Islet of Langerhans (tissue), 1 donor: ENCODE data around the gene CHST8.
"Not testable (repeated sequence)": the region's sequence is repeated elsewhere in the genome, so short reads cannot be mapped to it uniquely, and the experiment has no call there.

ENCODE experiments used
- FAIRE-seq: peaks from one replicate; lab custom pipeline; 2011; peaks lifted over from hg19 to GRCh38; lab: Jason Lieb, UNC

The CHST8 gene

DNA sequence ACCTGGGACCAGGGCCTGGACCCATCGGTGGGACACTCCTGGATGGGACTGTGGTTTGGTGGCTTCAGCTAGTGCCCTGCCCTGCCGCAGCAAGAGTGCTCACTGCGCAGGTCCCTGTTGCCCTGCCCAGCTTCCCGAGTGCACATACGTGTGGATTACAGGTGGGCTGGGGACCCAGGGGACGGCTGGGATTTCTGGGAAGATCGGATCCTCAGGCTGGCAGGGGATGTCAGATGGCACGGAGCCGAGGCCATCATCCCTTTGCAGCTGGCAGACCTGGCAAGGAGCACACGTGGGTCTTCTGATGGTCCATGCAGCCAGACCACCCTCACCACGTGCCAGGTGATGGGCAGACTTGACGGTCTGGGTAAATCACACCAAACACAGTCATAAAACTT is 69.3 kb downstream of the CHST8 start:
- FAIRE-seq, result no peak

DNA sequence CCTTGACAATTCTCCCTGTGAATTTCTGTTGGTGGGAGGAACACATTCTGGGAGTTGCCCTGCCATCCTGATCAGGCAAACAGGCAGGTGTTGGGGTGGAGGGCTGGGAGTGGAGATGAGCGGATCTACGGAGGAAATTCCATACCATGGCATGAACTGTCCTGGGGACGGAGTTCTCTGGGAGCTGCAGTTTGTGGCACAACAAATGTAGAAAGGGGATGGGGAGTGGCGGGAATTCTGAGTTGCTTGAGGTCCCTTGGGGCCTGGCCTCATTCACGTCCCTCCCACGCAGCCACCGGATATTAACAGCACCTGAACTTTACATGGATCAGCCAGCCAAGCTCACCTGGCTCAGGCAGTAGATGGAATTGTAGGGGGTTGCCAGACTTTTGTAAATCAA is 70.0 kb downstream of the CHST8 start:
- FAIRE-seq, result no peak

DNA sequence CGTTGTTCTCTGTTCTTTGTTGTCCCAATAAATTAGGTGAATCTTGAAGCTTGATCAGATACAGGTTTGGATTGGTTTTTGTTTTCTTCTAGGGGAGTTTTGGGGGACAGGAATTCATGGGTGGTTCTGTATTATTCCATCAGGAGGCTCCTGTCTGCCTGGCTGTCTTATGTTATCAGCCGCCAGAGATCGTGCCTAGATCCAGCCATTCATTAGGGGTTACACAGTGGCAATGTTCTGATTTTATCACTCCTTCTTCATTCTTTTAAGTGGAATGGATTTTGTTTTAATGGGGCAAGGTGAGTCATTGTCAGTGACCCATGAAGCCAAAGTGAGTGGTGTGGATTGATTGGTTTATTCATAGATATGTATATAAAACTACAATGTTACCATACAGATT is 71.9 kb downstream of the CHST8 start:
- FAIRE-seq, result no peak

DNA sequence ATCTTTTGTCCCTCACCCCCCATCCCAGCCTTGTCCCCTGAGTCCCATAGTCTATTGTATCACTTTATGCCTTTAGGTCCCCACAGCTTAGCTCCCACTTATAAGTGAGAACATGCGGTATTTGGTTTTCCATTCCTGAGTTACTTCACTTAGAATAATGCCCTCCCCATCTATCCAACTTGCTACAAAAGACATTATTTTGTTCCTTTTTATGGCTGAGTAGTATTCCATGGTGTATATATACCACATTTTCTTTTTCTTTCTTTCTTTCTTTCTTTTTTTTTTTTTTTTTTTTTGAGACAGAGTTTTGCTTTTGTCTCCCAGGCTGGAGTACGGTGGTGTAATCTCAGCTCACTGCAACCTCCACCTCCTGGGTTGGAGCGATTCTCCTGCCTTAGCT is 73.8 kb downstream of the CHST8 start:
- FAIRE-seq, result not testable (repeated sequence)

DNA sequence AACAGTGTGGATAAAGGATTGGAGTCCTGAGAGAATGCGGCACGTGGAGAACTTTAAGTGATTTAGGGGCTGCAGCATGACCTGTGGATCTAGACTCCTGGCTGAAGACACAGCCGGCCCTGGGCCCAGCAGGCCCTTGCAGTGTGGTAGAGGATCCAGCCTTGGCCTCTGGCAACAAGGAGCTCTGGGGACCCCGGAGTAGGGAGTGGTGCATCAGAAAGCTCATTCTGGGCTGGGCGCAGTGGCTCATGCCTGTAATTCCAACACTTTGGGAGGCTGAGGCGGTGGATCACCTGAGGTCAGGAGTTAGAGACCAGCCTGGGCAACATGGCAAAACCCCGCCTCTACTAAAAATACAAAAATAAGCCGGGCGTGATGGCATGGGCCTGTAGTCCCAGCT is 76.0 kb downstream of the CHST8 start:
- no peak for FAIRE-seq

DNA sequence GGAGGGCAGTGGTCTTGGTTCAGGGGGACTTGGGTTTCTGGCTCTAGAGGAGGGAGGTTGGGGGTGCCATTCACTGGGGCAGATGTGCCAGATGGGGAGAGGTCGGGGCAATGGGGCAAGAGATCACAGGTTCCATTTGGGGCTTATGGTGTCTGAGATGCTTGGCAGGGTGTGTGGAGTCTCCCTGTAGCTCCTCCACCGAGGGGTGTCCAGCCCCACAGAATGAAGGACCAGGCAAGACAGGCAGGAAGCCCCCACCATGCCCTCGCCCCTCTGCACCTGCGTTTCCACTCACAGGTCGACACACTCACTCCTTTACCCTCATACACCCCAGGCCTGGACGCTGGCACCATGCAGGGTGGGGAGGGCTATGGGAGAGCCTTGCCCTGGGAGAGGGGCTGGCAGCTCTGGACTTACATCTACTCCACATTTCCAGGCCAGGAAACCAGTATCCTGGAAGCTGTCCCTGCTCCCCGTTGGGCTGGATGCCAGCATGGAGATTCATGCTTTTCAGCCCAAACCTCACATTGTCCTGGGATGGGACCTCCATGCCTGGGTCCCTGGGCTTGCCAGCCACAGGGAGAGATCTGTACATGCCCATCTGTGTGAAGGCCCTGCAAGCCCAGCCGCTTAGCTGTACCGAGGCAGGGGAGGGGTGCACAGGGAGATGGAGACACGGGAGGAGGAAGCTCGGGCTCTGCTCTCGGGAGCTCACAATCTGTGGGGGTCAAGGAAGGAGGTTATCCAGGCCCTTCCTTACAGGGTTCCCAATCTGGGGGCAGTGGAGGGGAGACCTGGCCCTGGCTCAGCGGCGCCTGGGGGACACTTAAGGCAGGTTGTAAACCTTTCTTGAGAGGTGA is 77.1 kb downstream of the CHST8 start:
- FAIRE-seq, result no peak

DNA sequence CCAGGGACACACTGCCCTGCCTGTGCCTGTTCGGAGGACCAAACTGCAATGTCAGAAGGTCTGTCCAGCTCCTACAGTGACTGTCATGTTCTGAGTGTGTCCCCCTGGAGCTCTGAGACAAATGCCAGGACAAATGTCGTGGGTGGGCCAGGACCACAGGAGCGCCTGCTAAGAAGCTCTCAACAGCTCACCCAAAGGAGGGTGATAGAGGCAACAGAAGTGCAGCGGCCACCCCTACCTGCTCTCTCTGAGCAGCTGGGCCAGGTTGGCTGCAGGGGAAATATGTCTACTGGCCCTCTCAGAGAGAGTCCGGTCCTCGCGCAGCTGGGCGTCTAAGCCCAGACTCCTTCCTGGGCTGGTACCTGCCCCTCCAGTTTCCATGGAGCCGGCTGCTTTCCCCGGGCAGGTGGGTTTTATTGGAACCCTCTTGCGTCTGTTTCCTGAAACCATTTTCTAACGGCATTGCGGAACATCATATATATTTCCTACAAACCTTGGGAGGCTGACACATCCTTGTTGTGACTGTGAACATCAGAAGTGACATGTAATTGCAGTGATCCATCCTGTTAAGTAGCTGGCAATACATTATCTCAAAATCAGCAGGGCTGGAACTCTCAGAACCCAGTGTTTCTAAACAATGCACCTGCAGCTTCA is 78.1 kb downstream of the CHST8 start:
- no peak for FAIRE-seq

DNA sequence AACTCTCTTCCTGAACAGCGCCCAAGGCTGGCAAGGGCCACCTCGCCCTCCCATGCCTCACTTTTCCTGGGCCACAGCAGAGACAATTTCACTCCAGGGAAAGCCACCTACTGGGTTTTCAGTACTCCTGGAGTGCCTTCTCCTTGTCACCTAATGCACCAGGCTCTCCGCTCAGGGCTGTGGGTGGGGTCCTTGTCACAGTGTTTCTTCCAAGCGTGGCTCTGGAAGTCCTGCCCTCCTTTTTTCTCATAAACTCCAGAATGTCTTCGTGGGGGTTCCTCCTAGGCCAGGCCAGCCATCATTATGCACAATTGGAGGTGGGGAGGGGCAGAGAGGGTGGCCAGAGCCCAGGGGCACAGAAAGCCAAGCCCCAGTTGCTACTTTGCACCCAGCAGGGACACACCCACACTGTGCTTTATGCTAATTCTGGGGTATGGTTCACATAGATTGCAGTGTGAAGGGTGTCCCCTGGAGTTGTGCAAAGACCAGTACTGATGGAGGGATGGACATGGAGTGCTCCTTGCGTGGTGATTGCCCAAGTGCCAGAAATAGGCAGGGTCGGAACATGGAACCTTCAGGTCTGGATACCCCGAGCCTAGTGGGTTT is 78.8 kb downstream of the CHST8 start:
- FAIRE-seq, result no peak

DNA sequence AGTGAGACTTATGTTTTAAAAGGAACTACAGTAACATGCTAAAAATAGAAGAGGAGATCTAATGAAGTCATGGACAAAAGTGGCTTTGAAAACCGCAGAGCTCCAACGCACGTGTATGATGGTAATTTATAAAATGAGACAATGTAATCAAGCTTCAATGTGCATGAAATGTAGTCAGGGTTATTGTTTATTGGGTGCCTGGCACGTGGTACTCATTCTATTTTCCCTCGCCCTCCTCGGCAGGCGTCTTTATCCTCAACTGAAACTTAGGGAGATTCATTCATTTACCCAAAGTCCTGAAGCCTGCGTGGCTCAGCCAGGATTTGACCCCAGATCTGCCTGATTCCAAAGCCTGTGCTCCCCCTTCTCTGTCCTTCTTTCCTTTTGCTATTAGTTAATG is 79.8 kb downstream of the CHST8 start:
- FAIRE-seq, result no peak

DNA sequence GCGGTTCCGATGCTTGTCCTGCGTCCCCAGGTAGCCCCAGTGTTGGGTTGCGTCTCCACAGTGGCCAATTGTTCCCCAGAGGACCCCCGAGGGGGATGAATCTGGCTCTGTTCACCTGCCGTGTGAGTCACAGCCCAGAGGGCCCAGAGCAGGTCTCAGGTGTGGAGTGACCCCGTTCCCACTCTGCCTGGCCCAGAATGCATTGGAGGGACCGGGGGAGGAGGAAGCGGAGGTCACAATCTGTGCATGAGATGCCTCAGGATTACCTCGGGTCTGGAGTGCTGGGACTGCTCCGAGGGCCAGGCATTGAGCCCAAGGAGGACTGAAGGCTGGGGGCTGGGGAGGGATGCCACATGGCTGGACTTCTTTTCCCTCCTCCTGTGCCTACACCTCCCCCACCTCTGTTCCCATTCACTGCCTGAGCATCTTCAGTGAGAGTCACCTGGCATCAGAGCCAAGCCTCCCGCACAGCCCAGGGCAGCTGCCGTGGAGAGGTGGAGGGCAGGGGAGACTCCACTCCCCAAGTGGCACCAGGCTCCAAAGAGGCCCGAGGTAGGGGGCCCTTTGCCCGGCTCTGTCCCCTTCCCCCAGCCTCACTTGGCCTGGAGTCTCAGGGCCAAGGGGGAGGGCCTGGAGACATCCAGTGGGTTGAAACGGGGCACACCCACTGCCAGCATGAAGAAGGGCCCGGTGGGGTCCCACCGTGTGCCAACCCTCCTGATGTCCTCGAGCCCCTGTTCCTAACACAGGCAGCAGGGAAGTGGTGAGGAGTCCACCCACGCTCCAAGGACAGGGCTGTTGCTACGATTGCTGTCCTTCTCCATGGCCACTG is 81.1 kb downstream of the CHST8 start:
- FAIRE-seq, result no peak

DNA sequence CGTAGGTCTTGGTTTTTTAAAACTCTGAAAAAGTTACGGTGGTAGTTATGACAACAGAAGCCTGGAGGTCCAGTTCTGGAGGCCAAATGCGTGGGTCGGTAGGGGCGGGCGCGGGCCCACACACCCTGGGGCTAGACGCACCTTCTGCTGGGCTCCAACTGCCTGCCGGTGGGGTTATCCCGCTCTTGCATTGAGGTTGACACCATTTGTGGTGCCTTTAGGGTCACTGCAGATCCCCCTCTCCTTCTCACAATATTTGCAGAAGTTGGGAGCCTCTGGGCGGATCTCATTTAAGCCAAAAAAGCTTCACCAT is 81.6 kb downstream of the CHST8 start:
- FAIRE-seq, result no peak

DNA sequence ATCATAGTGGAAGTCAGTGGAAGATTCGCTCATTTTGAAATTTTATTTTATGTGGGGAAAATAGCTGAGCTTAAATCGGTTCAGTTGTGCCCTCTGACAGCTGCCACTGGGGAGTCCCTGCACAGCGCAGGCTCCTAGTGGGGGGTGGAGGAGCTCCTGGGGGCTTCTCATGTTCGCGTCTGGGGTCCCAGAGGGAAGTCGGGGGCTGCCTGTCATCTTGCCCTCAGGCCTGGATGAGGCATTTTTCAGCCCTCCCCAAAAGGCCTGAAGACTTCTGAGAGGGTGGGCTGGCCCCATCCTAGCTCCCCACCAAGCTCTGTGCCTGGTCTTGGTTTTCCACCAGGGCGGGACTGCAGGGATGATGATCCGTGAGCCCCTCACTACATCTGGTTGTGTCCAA is 82.1 kb downstream of the CHST8 start:
- FAIRE-seq, result no peak

DNA sequence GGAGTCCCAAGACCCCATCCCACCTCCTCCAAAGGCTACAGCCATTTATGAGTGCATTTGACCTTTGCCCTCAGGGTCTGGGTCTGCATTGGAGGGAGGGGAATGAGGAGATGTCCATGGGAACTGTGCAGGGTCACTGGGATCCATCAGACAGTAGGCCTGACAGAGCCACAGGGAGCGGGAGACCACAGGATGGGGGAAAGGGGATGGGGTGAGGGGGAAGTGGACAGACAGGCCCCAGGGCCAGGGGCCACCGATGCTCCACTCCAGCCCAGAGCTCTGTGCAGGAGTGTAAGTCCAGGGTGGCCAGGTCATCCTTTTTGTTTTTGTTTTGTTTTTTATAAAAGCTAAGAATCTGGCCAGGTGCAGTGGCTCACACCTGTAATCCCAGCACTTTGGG is 82.5 kb downstream of the CHST8 start:
- FAIRE-seq, result no peak

DNA sequence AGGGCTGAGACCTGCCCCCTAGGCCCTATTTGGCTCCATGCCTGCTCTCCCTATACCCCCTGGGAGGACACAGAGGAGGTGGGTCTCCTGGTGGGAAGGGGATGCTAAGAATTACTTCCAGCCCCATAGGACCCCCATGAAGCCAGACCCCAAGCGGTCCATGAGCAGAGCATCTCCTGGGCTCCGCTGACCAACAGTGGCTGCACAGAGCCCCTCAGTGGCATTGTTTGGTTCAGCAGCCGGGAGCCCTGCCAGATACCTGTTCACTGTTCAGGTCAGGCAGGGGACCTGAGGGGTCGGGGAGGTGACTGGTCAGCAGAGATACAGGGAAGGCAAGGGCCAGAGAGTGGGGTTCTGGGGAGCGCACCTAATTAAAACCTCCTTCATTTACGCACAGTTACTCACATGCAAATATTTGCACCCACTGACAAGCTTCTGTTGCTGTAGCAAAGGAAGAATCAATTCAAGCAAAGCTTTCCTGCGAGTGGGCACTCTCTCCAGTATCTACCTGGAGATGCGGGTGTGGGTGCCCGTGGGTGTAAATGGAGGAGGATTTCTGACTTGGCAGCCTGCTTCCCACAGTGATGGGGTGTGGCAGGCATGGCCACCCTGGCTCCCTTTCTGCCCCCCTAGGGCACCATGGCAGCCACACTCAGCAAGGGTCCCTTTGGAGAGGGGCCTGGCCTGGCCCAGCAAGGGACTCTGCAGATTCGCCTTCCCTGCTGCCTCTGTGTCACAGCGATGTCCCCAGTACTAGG is 83.5 kb downstream of the CHST8 start:
- no peak for FAIRE-seq

DNA sequence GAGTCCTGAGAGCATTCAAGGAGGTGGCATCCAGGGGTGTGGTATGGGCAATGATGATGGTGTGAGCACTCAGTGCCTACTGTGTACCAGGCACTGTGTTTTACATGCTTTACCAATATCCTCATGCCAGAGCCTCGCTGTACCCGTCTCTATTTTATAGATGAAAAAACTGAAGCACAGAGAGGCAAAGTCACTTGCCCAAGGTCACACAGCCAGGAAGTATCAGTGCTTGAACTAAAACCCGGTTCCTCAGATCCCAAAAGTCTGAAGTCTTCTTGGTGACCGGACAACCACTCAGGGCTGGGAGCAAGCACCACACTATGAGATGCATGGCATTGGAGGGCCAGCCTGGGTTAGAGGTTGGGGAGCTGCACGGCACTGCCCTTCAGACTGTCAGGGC is 84.1 kb downstream of the CHST8 start:
- FAIRE-seq, result no peak

DNA sequence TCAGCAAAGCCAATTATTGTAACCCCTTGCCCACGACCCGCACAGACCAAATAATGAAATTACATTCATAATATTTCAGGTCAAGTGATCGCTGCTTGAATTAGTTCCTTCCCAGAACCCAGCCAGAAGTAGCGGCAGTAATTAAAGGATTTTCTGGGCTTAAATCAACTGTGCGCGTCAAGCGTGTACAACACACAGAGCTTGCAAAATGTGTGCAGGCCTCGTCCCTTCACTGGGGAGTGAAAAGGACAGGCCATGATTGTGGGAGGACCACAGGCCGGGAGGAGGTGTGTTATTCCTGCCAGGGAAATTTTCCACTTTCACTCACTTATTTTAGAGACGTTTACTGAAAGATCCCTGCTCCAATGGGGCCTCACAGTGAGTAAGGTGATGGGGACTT is 84.9 kb downstream of the CHST8 start:
- no peak for FAIRE-seq

DNA sequence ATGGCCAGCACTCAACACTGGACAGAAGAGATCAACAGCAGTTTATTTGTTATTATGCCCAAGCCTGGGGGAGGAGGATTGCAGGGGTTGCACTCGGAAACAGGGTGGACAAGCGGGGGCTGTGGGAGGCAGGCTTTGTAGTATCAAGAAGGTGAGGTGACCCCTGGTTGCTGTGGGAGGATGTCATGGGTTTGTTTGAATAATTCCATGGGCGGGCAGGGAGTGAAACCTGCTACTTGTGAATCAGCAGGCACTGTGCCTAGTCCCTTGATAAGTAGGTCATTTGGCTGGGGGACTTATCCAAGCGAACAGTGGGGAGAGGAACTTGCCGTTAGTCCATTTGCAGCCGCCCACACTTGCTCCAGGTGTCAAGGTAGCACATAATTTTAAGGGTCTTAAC is 90.5 kb downstream of the CHST8 start:
- FAIRE-seq, result no peak

DNA sequence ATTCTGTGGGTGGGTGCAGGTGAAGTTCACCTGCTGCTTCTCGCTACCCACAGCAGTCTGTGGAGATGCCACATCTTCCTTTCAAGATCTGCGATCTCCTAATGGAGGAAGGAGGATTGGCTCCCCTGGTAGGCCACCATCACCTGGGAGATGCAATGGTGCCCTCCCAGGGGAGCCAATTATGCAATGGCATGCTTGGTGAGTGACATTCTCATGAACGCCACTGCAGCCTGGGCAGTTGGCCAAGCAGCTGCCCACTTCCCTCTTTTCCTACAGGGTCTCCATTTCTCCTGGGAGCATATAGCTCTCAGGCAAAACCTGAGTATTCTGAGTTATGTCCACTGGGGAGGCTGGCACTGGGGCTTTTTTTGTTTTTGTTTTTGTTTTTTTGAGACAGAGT is 91.4 kb downstream of the CHST8 start:
- FAIRE-seq, result no peak

DNA sequence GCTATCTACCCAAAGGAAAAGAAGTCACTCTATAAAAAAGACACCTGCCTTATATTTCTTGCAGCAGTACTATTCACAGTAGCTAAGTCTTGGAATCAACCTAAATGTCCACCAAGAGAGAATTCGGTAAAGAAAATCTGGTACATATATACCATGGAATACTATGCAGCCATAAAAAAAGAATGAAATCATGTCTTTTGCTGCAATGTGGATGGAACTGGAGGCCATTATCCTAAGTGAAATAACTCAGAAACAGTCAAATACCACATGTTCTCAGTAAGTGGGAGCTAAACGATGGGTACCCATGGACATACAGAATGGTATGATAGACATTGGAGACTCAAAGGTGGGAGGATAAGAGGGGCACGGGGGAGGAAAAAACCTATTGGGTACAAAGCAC is 92.4 kb downstream of the CHST8 start:
- no peak for FAIRE-seq

DNA sequence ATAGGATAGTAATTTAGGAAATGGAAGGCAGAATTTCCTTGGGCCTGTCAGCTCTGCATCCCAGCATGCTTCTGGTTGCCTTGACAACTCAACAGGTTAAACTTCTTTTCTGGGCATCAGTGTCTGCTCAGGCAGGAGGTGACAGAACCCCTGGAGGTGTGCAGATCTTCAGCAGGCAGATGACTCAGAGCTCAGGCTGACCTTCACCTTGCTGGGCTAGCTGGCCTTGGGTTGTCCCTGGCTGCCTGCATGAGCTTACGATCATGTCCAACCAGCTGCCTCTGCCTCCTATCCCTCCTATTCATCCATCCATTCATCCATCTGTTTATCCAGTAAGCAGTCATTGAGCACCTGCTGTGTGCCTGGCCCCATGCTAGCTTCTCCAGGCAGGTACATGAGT is 93.7 kb downstream of the CHST8 start:
- FAIRE-seq, result no peak

DNA sequence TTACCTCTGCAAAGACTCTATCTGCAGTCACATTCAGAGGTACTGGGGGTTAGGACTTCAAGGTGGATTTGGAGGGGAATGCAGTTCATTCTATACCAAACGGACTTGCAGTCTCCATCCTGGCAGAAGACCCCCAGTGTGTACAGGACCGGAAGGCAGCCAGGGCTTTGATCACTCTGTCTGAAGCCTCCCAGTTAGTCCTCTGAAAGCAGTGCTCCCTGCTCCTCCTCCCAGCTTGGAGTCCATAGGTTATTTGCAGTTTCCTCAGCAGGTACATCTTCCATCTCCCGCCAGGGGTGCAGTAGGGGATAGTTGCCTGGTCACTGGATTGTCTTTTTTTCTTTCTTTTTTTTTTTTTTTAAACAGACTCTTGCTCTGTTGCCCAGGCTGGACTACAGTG is 96.1 kb downstream of the CHST8 start:
- FAIRE-seq, result no peak

DNA sequence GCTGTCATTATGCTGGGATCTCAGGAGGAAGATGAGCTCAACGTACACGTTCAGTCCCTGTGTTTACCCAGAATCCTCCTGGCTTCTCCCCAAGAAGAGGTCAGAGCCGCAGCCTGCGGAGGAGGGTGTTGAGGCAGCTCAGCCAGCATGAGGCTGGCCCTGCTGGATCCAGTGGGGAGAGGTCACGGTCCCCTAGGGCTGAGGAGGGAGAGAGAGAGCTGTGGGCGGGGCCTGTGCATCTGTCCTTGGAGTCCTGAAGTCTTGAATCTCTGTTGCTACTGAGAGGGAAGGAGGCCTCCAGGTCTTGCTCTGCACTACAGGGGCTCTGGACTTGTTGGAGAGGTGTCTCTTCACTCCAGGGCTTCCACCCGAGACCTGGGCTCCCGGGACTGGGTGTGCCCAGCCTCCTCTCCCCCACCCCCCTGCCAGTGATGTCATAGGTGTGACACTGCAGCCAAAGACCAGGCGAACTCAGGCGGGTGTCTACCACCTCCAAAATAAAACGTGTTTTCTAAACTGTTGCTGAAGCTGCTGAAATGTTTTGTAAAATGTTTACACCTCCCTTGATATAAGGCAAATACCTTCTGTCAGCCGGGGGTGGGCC is 97.0 kb downstream of the CHST8 start:
- no peak for FAIRE-seq
